Measurements from ENCODE around the gene NDUFS7. TPM values are rescaled to one million over a fixed set of nuclear protein-coding genes. Genes with fewer than 3 reads are reported as not detected.
"Not testable (repeated sequence)": the region's sequence is repeated elsewhere in the genome, so short reads cannot be mapped to it uniquely, and the experiment has no call there.

Gene NDUFS7
- polyA plus RNA-seq, 4 donors: 50.1 to 105 (median 55.7) TPM

GRCh38 chr19:1429750-1430149 lies 46.0 kb downstream of the NDUFS7 start:
- DNase-seq (ENCODE audit: low read depth in 4 of 4, low spot score in 3 of 4): no peak

GRCh38 chr19:1430246-1430645 lies 46.5 kb downstream of the NDUFS7 start:
- no peak for DNase-seq (ENCODE audit: low read depth in 4 of 4, low spot score in 3 of 4)

GRCh38 chr19:1431759-1432506 lies 48.2 kb downstream of the NDUFS7 start:
- DNase-seq (ENCODE audit: low read depth in 4 of 4, low spot score in 3 of 4): no peak

GRCh38 chr19:1432507-1432887 lies 48.8 kb downstream of the NDUFS7 start:
- DNase-seq (ENCODE audit: low read depth in 4 of 4, low spot score in 3 of 4): no peak

GRCh38 chr19:1433119-1434039 lies 49.7 kb downstream of the NDUFS7 start:
- DNase-seq (ENCODE audit: low read depth in 4 of 4, low spot score in 3 of 4): no peak

GRCh38 chr19:1434040-1434366 lies 50.3 kb downstream of the NDUFS7 start:
- DNase-seq (ENCODE audit: low read depth in 4 of 4, low spot score in 3 of 4): no peak

GRCh38 chr19:1434577-1435060 lies 50.9 kb downstream of the NDUFS7 start:
- DNase-seq (ENCODE audit: low read depth in 4 of 4, low spot score in 3 of 4): no peak

- no peak for DNase-seq (ENCODE audit: low read depth in 4 of 4, low spot score in 3 of 4)
Observed at GRCh38 chr19:1435378-1435989, 51.8 kb downstream of the NDUFS7 start.

GRCh38 chr19:1437609-1438008 lies 53.9 kb downstream of the NDUFS7 start:
- DNase-seq (ENCODE audit: low read depth in 4 of 4, low spot score in 3 of 4): no peak

GRCh38 chr19:1438035-1438932 lies 54.6 kb downstream of the NDUFS7 start, which contains the start of gene RPS15:
RPS15 (plus strand) TSS chr19:1438396; CDS start chr19:1438426, 30 bp downstream.
- peak; percentile 89 to 98 (median 90) for DNase-seq (ENCODE audit: low read depth in 4 of 4, low spot score in 3 of 4)

GRCh38 chr19:1438933-1439354 lies 55.2 kb downstream of the NDUFS7 start:
- DNase-seq (ENCODE audit: low read depth in 4 of 4, low spot score in 3 of 4): no peak

GRCh38 chr19:1439525-1440417 lies 56.1 kb downstream of the NDUFS7 start:
- DNase-seq (ENCODE audit: low read depth in 4 of 4, low spot score in 3 of 4): not testable (repeated sequence)

GRCh38 chr19:1440418-1440801 lies 56.7 kb downstream of the NDUFS7 start:
- no peak for DNase-seq (ENCODE audit: low read depth in 4 of 4, low spot score in 3 of 4)

- no peak for DNase-seq (ENCODE audit: low read depth in 4 of 4, low spot score in 3 of 4)
Observed at GRCh38 chr19:1441022-1441426, 57.3 kb downstream of the NDUFS7 start.

GRCh38 chr19:1441677-1442438 lies 58.2 kb downstream of the NDUFS7 start:
- DNase-seq (ENCODE audit: low read depth in 4 of 4, low spot score in 3 of 4): no peak
